ENCODE data around the gene PTPRN2. TPM values are rescaled to one million over a fixed set of nuclear protein-coding genes. Genes with fewer than 3 reads are reported as not detected.

PTPRN2 gene
- total RNA-seq, 5 donors from 2014 or later (not counting 1 experiment from before 2014, with no cell fraction given), result 0.60 to 1.7 (median 0.82) TPM

DNA sequence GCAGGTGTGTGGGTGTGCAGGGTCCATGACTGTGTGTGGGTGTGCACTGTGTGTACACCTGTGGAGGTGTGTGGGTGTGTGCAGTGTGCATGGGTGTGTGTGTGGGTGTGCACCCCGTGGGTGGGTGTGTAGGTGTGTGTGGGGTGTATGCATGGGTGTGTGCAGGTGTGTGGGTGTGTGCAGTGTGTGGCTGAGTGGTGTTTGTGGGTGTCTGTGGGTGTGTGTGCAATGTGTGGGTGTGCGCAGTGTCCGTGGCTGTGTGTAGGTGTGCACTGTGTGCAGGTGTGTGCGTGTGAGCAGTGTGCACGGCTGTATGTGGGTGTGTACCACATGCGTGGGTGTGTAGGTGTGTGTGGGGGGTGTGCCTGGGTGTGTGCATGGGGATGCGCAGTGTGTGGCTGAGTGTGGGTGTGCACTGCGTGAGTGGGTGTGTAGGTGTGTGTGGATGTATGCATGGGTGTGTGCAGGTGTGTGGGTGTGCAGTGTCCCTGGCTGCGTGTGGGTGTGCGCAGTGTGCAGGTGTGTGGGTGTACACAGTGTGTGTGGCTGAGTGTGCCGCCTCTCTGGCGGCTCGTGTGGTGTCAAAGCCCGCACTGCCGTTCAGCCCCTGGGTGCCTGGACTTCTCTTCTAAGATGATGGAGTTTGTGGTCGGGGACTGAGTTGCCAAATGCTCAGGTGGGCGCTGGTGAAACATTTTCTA is 1042.5 kb downstream of the PTPRN2 start:
- ATAC-seq (replicated peaks in 1 of 4), result no peak
- Histone ChIP-seq H3K4me1 (ENCODE audit: control insufficient read depth in 1 of 2, extremely low read depth in 1 of 2, insufficient read depth in 2 of 2, low read length in 2 of 2) (no peaks in the 10 kb centered on the region), H3K4me3 (ENCODE audit: control insufficient read depth in 1 of 2, extremely low read depth in 1 of 2, low read length in 1 of 2) (no peak overlapping the region), H3K36me3 (ENCODE audit: control insufficient read depth in 2 of 2, extremely low read depth in 1 of 2, insufficient read depth in 1 of 2, low read length in 1 of 2) (no peaks in the 10 kb centered on the region), H3K9me3 (no peaks in the 10 kb centered on the region), H3K27me3 (replicated peaks in 1 of 2; ENCODE audit: control insufficient read depth in 2 of 2, extremely low read depth in 1 of 2, insufficient read depth in 2 of 2, low read length in 1 of 2) (peaks cover 0 to 14% of the 10 kb centered on the region in 2 experiments), H3K27ac (ENCODE audit: low read length) (no peak overlapping the region)
- CTCF ChIA-PET, result no interaction called here
- peaks cover 11% of the 10 kb centered on the region for H3K36me3 Mint-ChIP-seq
- H3K9me3 Mint-ChIP-seq, result no peaks in the 10 kb centered on the region
- POLR2A ChIA-PET, result no interaction called here
- peaks cover 4 to 15% (median 5%) of the 10 kb centered on the region in 3 donors for H3K4me1 Mint-ChIP-seq
- H3K4me3 Mint-ChIP-seq, result no peak overlapping the region
- no peak for DNase-seq
- H3K27ac Mint-ChIP-seq, result no peak overlapping the region
- H3K27me3 Mint-ChIP-seq, result no peaks in the 10 kb centered on the region
- WGBS (ENCODE audit: insufficient coverage), result 87% methylated on average over 17 of the region's 17 CpGs

DNA sequence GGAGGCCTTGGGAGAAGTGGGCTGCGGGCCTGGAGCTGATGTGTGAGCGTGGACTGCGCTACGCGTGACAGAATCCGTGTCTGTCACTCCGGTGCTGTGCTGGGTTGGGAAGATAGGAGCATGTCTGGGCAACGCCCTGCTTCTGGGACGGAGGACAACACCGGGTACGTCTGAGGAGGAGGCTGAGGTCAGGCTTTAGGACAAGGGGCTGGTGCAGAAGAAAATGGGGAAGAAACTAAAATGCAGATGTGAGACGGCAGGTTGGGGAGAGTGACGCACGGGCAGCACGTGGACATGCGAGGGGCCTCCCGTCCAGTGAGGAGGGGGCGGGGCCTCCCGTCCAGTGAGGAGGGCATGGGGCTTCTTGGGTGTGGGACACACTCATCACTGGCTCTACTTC is 1043.4 kb downstream of the PTPRN2 start:
- Mint-ChIP-seq H3K4me3 (no peak overlapping the region), H3K27ac (no peak overlapping the region), H3K4me1 (peaks cover 4 to 15% (median 5%) of the 10 kb centered on the region in 3 donors), H3K36me3 (peaks cover 11% of the 10 kb centered on the region), H3K9me3 (no peaks in the 10 kb centered on the region), H3K27me3 (no peaks in the 10 kb centered on the region)
- Histone ChIP-seq H3K36me3 (ENCODE audit: control insufficient read depth in 2 of 2, extremely low read depth in 1 of 2, insufficient read depth in 1 of 2, low read length in 1 of 2) (no peaks in the 10 kb centered on the region), H3K27me3 (replicated peaks in 1 of 2; ENCODE audit: control insufficient read depth in 2 of 2, extremely low read depth in 1 of 2, insufficient read depth in 2 of 2, low read length in 1 of 2) (peaks cover 0 to 14% of the 10 kb centered on the region in 2 experiments), H3K9me3 (no peaks in the 10 kb centered on the region), H3K27ac (ENCODE audit: low read length) (no peak overlapping the region), H3K4me3 (ENCODE audit: control insufficient read depth in 1 of 2, extremely low read depth in 1 of 2, low read length in 1 of 2) (no peak overlapping the region), H3K4me1 (ENCODE audit: control insufficient read depth in 1 of 2, extremely low read depth in 1 of 2, insufficient read depth in 2 of 2, low read length in 2 of 2) (no peaks in the 10 kb centered on the region)
- DNase-seq (no peak), ATAC-seq (replicated peaks in 1 of 4) (no peak)
- CTCF ChIA-PET, result no interaction called here
- 79% methylated on average over 18 of the region's 19 CpGs for WGBS (ENCODE audit: insufficient coverage)
- POLR2A ChIA-PET, result no interaction called here

DNA sequence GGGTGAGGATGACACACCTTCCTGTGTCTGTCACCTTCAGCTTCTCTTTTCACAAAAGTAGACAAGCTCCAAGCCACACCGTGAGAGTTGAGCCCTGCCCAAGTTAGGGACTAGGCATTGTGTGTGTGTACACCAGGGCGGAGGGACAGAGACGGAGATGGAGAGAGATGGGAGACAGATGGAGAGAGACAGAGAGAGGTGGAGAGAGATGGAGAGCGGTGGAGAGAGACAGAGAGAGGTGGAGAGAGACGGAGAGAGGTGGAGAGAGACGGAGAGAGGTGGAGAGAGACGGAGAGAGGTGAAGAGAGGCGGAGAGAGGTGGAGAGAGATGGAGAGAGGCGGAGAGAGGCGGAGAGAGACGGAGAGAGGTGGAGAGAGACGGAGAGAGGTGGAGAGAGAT is 1043.8 kb downstream of the PTPRN2 start:
- Mint-ChIP-seq H3K36me3 (peaks cover 11% of the 10 kb centered on the region), H3K27me3 (no peaks in the 10 kb centered on the region), H3K4me1 (peaks cover 4 to 15% (median 5%) of the 10 kb centered on the region in 3 donors), H3K4me3 (no peak overlapping the region), H3K9me3 (no peaks in the 10 kb centered on the region), H3K27ac (no peak overlapping the region)
- no peak for DNase-seq
- Histone ChIP-seq H3K9me3 (no peaks in the 10 kb centered on the region), H3K4me3 (ENCODE audit: control insufficient read depth in 1 of 2, extremely low read depth in 1 of 2, low read length in 1 of 2) (no peak overlapping the region), H3K36me3 (ENCODE audit: control insufficient read depth in 2 of 2, extremely low read depth in 1 of 2, insufficient read depth in 1 of 2, low read length in 1 of 2) (no peaks in the 10 kb centered on the region), H3K27me3 (replicated peaks in 1 of 2; ENCODE audit: control insufficient read depth in 2 of 2, extremely low read depth in 1 of 2, insufficient read depth in 2 of 2, low read length in 1 of 2) (peaks cover 0 to 15% of the 10 kb centered on the region in 2 experiments), H3K27ac (ENCODE audit: low read length) (no peak overlapping the region), H3K4me1 (ENCODE audit: control insufficient read depth in 1 of 2, extremely low read depth in 1 of 2, insufficient read depth in 2 of 2, low read length in 2 of 2) (no peaks in the 10 kb centered on the region)
- 89% methylated on average over 11 of the region's 12 CpGs for WGBS (ENCODE audit: insufficient coverage)
- POLR2A ChIA-PET, result interaction anchor here in 1 of 2 donors (0.5 kb wide), 1 partner anchor 165 kb away, joined by 3 read pairs; no protein-coding TSS in a partner anchor
- no peak for ATAC-seq (replicated peaks in 1 of 4)
- CTCF ChIA-PET, result no interaction called here

DNA sequence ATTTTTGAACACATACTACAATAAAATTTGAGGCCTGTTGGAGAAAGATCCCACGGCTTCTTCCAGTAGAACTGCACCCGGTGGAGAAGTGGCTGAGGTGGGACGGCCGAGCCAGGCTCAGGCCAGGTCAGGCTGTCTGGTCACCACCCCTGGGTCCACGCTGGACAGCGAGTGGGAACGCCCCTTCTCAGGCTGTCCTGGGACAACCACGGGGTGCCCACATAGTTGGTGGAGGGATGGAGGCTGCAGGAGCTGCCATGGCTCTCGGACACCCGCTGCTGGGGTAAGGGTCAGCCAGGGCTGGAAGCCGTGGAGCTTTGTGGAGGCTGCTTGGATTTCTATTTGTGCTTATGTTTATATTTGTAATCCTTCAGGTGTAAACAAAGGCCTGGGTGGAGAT is 1044.3 kb downstream of the PTPRN2 start:
- WGBS (ENCODE audit: insufficient coverage), result 98% methylated on average over 11 of the region's 11 CpGs
- DNase-seq, result no peak

DNA sequence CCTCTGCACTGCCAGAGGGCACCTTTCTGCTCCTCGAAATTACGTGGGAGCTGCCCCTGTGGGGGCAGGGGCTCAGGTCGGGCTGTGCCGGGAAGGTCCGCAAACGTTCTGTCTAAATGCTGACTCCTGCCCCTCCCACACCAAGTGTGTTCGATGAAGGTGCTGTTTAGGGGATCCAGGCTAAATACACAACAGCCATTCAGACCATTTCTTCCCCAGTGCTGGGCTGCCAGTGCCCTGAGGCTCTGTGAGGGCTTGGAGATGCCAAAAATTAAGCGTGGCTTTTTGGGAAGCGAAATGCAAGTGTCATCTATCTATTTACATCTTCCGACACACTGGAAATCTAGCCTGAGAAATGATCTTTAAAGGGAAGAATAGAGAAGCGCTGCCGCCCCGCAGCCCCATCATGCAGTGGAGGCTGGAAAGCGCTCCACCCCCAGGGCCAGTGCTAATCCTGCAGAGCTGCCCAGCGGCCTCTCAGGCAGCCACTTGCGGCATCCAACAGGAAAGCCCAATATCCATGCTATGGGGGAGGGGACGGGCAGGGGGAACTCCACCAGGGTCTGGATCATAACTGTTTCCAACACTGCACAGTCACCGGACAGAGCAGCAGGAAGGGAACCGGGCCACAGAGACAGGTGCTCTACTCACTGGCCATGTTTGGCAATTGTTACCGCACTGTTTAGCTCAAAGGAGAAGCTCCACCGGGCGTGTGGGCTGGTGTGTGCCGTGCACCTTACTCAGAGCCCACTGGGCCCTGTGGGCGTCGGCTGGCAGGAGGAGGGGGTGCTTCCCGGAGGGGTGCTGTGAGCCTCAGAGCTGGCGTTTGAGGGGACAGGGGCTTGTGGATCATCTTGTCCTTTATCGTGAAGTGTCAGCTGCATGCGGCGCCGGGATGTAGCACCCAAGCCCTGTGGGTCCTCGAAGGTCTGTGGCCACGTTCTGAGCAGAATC is 1045.3 kb downstream of the PTPRN2 start:
- H3K4me3 ChIP-seq (ENCODE audit: control insufficient read depth in 1 of 2, extremely low read depth in 1 of 2, low read length in 1 of 2), result no peak overlapping the region
- ATAC-seq (replicated peaks in 1 of 4) (no peak), DNase-seq (no peak)
- no peaks in the 10 kb centered on the region for H3K4me1 ChIP-seq (ENCODE audit: control insufficient read depth in 1 of 2, extremely low read depth in 1 of 2, insufficient read depth in 2 of 2, low read length in 2 of 2)
- no peak overlapping the region for H3K27ac ChIP-seq (ENCODE audit: low read length)
- H3K36me3 Mint-ChIP-seq, result peaks cover 7% of the 10 kb centered on the region
- no peak overlapping the region for H3K4me3 Mint-ChIP-seq
- peaks cover 0 to 22% of the 10 kb centered on the region in 2 experiments for H3K27me3 ChIP-seq (replicated peaks in 1 of 2; ENCODE audit: control insufficient read depth in 2 of 2, extremely low read depth in 1 of 2, insufficient read depth in 2 of 2, low read length in 1 of 2)
- no peaks in the 10 kb centered on the region for H3K9me3 Mint-ChIP-seq
- no peaks in the 10 kb centered on the region for H3K9me3 ChIP-seq
- CTCF ChIA-PET, result no interaction called here
- H3K36me3 ChIP-seq (ENCODE audit: control insufficient read depth in 2 of 2, extremely low read depth in 1 of 2, insufficient read depth in 1 of 2, low read length in 1 of 2), result no peaks in the 10 kb centered on the region
- POLR2A ChIA-PET, result no interaction called here
- no peaks in the 10 kb centered on the region for H3K27me3 Mint-ChIP-seq
- H3K27ac Mint-ChIP-seq, result no peak overlapping the region
- H3K4me1 Mint-ChIP-seq, result peaks cover 4 to 15% (median 5%) of the 10 kb centered on the region in 3 donors
- WGBS (ENCODE audit: insufficient coverage), result 89% methylated on average over 19 of the region's 33 CpGs

More for the DNA sequence above, 1044.3 kb downstream of the PTPRN2 start:
- Histone ChIP-seq H3K27ac (ENCODE audit: low read length) (no peak overlapping the region), H3K9me3 (no peaks in the 10 kb centered on the region), H3K27me3 (replicated peaks in 1 of 2; ENCODE audit: control insufficient read depth in 2 of 2, extremely low read depth in 1 of 2, insufficient read depth in 2 of 2, low read length in 1 of 2) (peaks cover 0 to 16% of the 10 kb centered on the region in 2 experiments), H3K4me1 (ENCODE audit: control insufficient read depth in 1 of 2, extremely low read depth in 1 of 2, insufficient read depth in 2 of 2, low read length in 2 of 2) (no peaks in the 10 kb centered on the region), H3K4me3 (ENCODE audit: control insufficient read depth in 1 of 2, extremely low read depth in 1 of 2, low read length in 1 of 2) (no peak overlapping the region), H3K36me3 (ENCODE audit: control insufficient read depth in 2 of 2, extremely low read depth in 1 of 2, insufficient read depth in 1 of 2, low read length in 1 of 2) (no peaks in the 10 kb centered on the region)
- H3K4me1 Mint-ChIP-seq, result peaks cover 4 to 15% (median 5%) of the 10 kb centered on the region in 3 donors
- CTCF ChIA-PET, result no interaction called here
- no peak for ATAC-seq (replicated peaks in 1 of 4)
- no peak overlapping the region for H3K4me3 Mint-ChIP-seq
- POLR2A ChIA-PET, result interaction anchor here in 1 of 2 donors (0.5 kb wide), 1 partner anchor 165 kb away, joined by 3 read pairs; no protein-coding TSS in a partner anchor
- no peaks in the 10 kb centered on the region for H3K9me3 Mint-ChIP-seq
- peaks cover 11% of the 10 kb centered on the region for H3K36me3 Mint-ChIP-seq
- H3K27ac Mint-ChIP-seq, result no peak overlapping the region
- H3K27me3 Mint-ChIP-seq, result no peaks in the 10 kb centered on the region

DNA sequence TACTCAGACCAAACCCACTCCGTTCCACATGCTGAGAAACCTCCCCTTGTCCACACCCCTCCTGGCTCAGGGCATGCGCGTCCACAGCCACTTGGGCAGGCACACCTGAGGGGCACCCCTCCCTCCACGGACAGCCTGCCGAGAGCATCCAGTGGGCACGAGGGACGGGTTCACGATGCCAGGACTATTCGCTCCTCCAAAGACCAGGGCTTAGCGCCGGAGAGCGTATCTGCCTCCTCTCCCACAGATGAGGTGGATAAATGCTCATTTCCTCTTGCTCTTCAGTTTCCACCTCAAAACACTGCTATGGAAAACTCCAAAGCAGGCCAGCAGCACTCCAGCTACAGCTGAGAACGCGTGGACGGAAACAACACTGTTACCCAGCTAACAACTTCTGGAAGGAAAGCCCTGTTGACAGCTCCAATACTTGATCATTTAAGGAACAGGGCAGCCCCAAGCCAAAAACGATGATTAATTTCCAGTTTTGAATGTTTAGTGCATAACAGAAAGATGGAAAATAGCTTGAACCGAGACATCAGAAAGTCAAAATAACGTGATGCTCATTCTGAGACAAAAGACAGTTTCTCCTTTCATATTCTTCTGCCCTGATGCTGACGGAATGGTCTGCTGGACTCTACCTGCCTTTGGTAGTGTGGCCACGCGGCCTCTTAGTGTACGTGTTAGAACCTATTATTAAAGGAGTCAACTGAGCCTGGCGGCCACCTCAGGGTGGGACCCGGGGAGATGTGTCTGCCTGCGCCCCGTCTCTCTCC is 1046.1 kb downstream of the PTPRN2 start:
- no peaks in the 10 kb centered on the region for H3K27me3 Mint-ChIP-seq
- H3K4me3 Mint-ChIP-seq, result no peak overlapping the region
- H3K27ac ChIP-seq (ENCODE audit: low read length), result no peak overlapping the region
- H3K4me1 Mint-ChIP-seq, result peaks cover 4 to 15% (median 5%) of the 10 kb centered on the region in 3 donors
- H3K27ac Mint-ChIP-seq, result no peak overlapping the region
- DNase-seq (no peak), ATAC-seq (replicated peaks in 1 of 4) (no peak)
- no peaks in the 10 kb centered on the region for H3K4me1 ChIP-seq (ENCODE audit: control insufficient read depth in 1 of 2, extremely low read depth in 1 of 2, insufficient read depth in 2 of 2, low read length in 2 of 2)
- WGBS (ENCODE audit: insufficient coverage), result 93% methylated on average over 26 of the region's 26 CpGs
- ChIA-PET CTCF (no interaction called here), POLR2A (interaction anchor here in 1 of 2 donors (0.6 kb wide), 1 partner anchor 191 kb away, joined by 3 read pairs; no protein-coding TSS in a partner anchor)
- no peak overlapping the region for H3K4me3 ChIP-seq (ENCODE audit: control insufficient read depth in 1 of 2, extremely low read depth in 1 of 2, low read length in 1 of 2)
- no peaks in the 10 kb centered on the region for H3K9me3 ChIP-seq
- peaks cover 0 to 26% of the 10 kb centered on the region in 2 experiments for H3K27me3 ChIP-seq (replicated peaks in 1 of 2; ENCODE audit: control insufficient read depth in 2 of 2, extremely low read depth in 1 of 2, insufficient read depth in 2 of 2, low read length in 1 of 2)
- H3K36me3 Mint-ChIP-seq, result peaks cover 2% of the 10 kb centered on the region
- no peaks in the 10 kb centered on the region for H3K36me3 ChIP-seq (ENCODE audit: control insufficient read depth in 2 of 2, extremely low read depth in 1 of 2, insufficient read depth in 1 of 2, low read length in 1 of 2)
- no peaks in the 10 kb centered on the region for H3K9me3 Mint-ChIP-seq
